Progenitor cell of endocrine pancreas (in vitro differentiated cells): ENCODE results near the gene HAGHL. TPM values are rescaled to one million over a fixed set of nuclear protein-coding genes. Genes with fewer than 3 reads are reported as not detected.

ENCODE experiments used
- DNase-seq: peaks from one replicate; pipeline ENCODE4 v3.0.0; 2021; ENCODE audit warnings: low spot score; ENCODE audit not compliant: unreplicated experiment
- H3K27ac Mint-ChIP-seq: 2 replicates; pipeline ENCODE4 v1.8.0; 2021; ENCODE audit warnings: mild to moderate bottlenecking, moderate library complexity, mixed read lengths
- H3K27me3 Mint-ChIP-seq: 2 replicates; pipeline ENCODE4 v1.8.0; 2021; ENCODE audit warnings: mixed read lengths
- H3K36me3 Mint-ChIP-seq: 2 replicates; pipeline ENCODE4 v1.8.0; 2022; ENCODE audit warnings: mixed read lengths; ENCODE audit not compliant: insufficient read depth
- H3K4me1 Mint-ChIP-seq: 2 replicates; pipeline ENCODE4 v1.8.0; 2021; ENCODE audit warnings: low read depth, mixed read lengths
- H3K4me3 Mint-ChIP-seq: 2 replicates; pipeline ENCODE4 v1.8.0; 2021; ENCODE audit warnings: low read depth, mild to moderate bottlenecking, moderate library complexity, mixed read lengths
- H3K9me3 Mint-ChIP-seq: 2 replicates; pipeline ENCODE4 v1.8.0; 2021; ENCODE audit warnings: low read depth, mixed read lengths
- CTCF ChIP-seq: fragments of 200-600 bp; sonication (generic); IDR thresholded peaks from one replicate; pipeline ENCODE4 v1.5.0; 2021; ENCODE audit warnings: antibody characterized with exemption, mild to moderate bottlenecking; ENCODE audit not compliant: unreplicated experiment
- total RNA-seq: library from RNA; stranded (reverse); gene quantifications from 2 replicates; pipeline ENCODE4 v1.2.1, GENCODE V29; 2021

HAGHL gene
- total RNA-seq, 1 donor from 2014 or later = 8.1 TPM

GRCh38 chr16:735982-736453 is 9.1 kb downstream of the HAGHL start:
- no peak overlapping the region for H3K27ac Mint-ChIP-seq
- H3K36me3 Mint-ChIP-seq = peaks cover 7% of the 10 kb centered on the region
- H3K4me3 Mint-ChIP-seq = no peak overlapping the region
- H3K4me1 Mint-ChIP-seq = peaks cover 3% of the 10 kb centered on the region
- no peak for TF ChIP-seq CTCF
- no peaks in the 10 kb centered on the region for H3K9me3 Mint-ChIP-seq
- H3K27me3 Mint-ChIP-seq = no peaks in the 10 kb centered on the region
- DNase-seq = no peak

- no peaks in the 10 kb centered on the region for H3K27me3 Mint-ChIP-seq
- no peaks in the 10 kb centered on the region for H3K9me3 Mint-ChIP-seq
- peaks cover 3% of the 10 kb centered on the region for H3K4me1 Mint-ChIP-seq
- H3K36me3 Mint-ChIP-seq = peaks cover 7% of the 10 kb centered on the region
- TF ChIP-seq CTCF = no peak
- H3K4me3 Mint-ChIP-seq = no peak overlapping the region
- no peak overlapping the region for H3K27ac Mint-ChIP-seq
- DNase-seq = no peak
These were observed 10.1 kb downstream of the HAGHL start for GRCh38 chr16:736936-737481.

GRCh38 chr16:739560-740458 is 12.9 kb downstream of the HAGHL start:
- H3K36me3 Mint-ChIP-seq = peaks cover 7% of the 10 kb centered on the region

GRCh38 chr16:740459-740763 is 13.5 kb downstream of the HAGHL start:
- DNase-seq = no peak
- Mint-ChIP-seq H3K27me3 (no peaks in the 10 kb centered on the region), H3K4me1 (peaks cover 3% of the 10 kb centered on the region)

More at GRCh38 chr16:739560-740458, 12.9 kb downstream of the HAGHL start:
- DNase-seq = no peak
- Mint-ChIP-seq H3K4me3 (peak overlapping the region; percentile 80), H3K4me1 (peaks cover 3% of the 10 kb centered on the region), H3K27me3 (no peaks in the 10 kb centered on the region), H3K27ac (peak overlapping the region; percentile 29), H3K9me3 (no peaks in the 10 kb centered on the region)
- TF ChIP-seq CTCF = no peak

More at GRCh38 chr16:740459-740763, 13.5 kb downstream of the HAGHL start:
- H3K4me3 Mint-ChIP-seq = peak overlapping the region; percentile 80
- TF ChIP-seq CTCF = no peak
- no peaks in the 10 kb centered on the region for H3K9me3 Mint-ChIP-seq
- no peak overlapping the region for H3K27ac Mint-ChIP-seq
- H3K36me3 Mint-ChIP-seq = peaks cover 5% of the 10 kb centered on the region
